ENCODE results near the gene SLC7A4. TPM values are rescaled to one million over a fixed set of nuclear protein-coding genes. Genes with fewer than 3 reads are reported as not detected.
"Not testable (repeated sequence)": the region's sequence is repeated elsewhere in the genome, so short reads cannot be mapped to it uniquely, and the experiment has no call there.

The SLC7A4 gene
- 0.23 TPM for total RNA-seq

GRCh38 chr22:21032037-21032867 is at the start of gene SLC7A4:
SLC7A4 (minus strand) TSS chr22:21032561; CDS start chr22:21031812, 749 bp downstream.
- ATAC-seq (peak; percentile 28), DNase-seq (ENCODE audit: low spot score) (no peak)

- ATAC-seq, result no peak
Observed at GRCh38 chr22:21080435-21081137, 48.2 kb upstream of the SLC7A4 start.

GRCh38 chr22:21079493-21079892 is 47.1 kb upstream of the SLC7A4 start:
- ATAC-seq (no peak), DNase-seq (ENCODE audit: low spot score) (no peak)

More at GRCh38 chr22:21080435-21081137, 48.2 kb upstream of the SLC7A4 start:
- no peak for DNase-seq (ENCODE audit: low spot score)

- ATAC-seq (no peak), DNase-seq (ENCODE audit: low spot score) (no peak)
Observed at GRCh38 chr22:21078916-21079315, 46.6 kb upstream of the SLC7A4 start.

- DNase-seq (ENCODE audit: low spot score) (no peak), ATAC-seq (no peak)
Observed at GRCh38 chr22:21077884-21078508, 45.6 kb upstream of the SLC7A4 start.

GRCh38 chr22:21076912-21077625 is 44.7 kb upstream of the SLC7A4 start:
- ATAC-seq, result no peak
- DNase-seq (ENCODE audit: low spot score), result no peak

GRCh38 chr22:21075516-21076138 is 43.3 kb upstream of the SLC7A4 start:
- ATAC-seq (no peak), DNase-seq (ENCODE audit: low spot score) (no peak)

- ATAC-seq (no peak), DNase-seq (ENCODE audit: low spot score) (no peak)
Observed at GRCh38 chr22:21074102-21074715, 41.8 kb upstream of the SLC7A4 start.

GRCh38 chr22:21073482-21073881 is 41.1 kb upstream of the SLC7A4 start:
- ATAC-seq, result no peak
- no peak for DNase-seq (ENCODE audit: low spot score)

GRCh38 chr22:21073023-21073422 is 40.7 kb upstream of the SLC7A4 start:
- DNase-seq (ENCODE audit: low spot score) (no peak), ATAC-seq (no peak)

GRCh38 chr22:21071796-21072195 is 39.4 kb upstream of the SLC7A4 start:
- DNase-seq (ENCODE audit: low spot score); ATAC-seq: not testable (repeated sequence)

- DNase-seq (ENCODE audit: low spot score) (no peak), ATAC-seq (no peak)
Observed at GRCh38 chr22:21070690-21071615, 38.6 kb upstream of the SLC7A4 start.

GRCh38 chr22:21069375-21069774 is 37.0 kb upstream of the SLC7A4 start:
- ATAC-seq, result no peak
- DNase-seq (ENCODE audit: low spot score), result no peak

- ATAC-seq, result no peak
- no peak for DNase-seq (ENCODE audit: low spot score)
Observed at GRCh38 chr22:21068681-21069276, 36.4 kb upstream of the SLC7A4 start.

- no peak for DNase-seq (ENCODE audit: low spot score)
Observed at GRCh38 chr22:21067901-21068680, 35.7 kb upstream of the SLC7A4 start.

GRCh38 chr22:21067075-21067900 is 34.9 kb upstream of the SLC7A4 start:
- DNase-seq (ENCODE audit: low spot score), result no peak
- ATAC-seq, result no peak

More at GRCh38 chr22:21067901-21068680, 35.7 kb upstream of the SLC7A4 start:
- no peak for ATAC-seq
